Ramos (cell line): Measurements from ENCODE around the gene NCOA1.
"Not testable (repeated sequence)": the region's sequence is repeated elsewhere in the genome, so short reads cannot be mapped to it uniquely, and the experiment has no call there.

Source experiments
- in situ Hi-C: fragments of 300-500 bp; cut with MboI; formaldehyde crosslinking; loops from one replicate; pipeline ENCODE4 v1.14.3; 2022; ENCODE audit warnings: low sequenced_read_pairs; ENCODE audit not compliant: unreplicated experiment

NCOA1 gene

DNA sequence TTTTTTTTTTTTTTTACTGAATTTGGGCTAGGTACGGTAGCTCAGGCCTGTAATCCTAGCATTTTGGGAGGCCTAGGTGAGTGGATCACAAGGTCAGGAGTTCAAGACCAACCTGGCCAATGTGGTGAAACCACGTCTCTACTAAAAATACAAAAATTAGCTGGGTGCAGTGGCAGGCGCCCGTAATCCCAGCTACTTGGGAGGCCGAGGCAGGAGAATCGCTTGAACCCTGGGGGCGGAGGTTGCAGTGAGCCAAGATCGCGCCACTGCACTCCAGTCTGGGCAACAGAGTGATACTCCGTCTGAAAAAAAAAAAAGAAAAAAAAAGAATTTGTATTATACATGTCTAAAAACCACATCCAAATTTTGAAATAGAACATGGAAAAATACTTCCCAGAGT, 78.5 kb downstream of the NCOA1 start:
- in situ Hi-C loops = not testable (repeated sequence)

DNA sequence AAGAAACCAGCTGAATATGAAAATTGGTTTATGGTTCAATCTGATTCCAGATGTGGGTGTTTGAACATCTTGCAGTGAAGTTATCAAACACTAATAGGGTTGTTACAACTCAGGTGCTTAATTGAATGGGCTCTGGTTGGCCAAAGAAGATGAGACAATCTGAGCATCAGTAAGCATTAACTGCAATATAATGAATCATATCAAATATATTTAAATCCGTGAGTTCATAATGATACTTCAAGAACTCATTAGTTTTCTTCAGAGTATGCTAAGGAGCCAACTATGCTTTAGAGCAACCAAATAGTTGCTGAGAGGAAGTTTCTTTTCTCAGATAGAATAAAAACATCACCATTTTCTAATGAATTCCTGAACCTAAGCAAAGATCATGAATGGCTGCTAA, 79.2 kb downstream of the NCOA1 start:
- in situ Hi-C loops = no loop called here

DNA sequence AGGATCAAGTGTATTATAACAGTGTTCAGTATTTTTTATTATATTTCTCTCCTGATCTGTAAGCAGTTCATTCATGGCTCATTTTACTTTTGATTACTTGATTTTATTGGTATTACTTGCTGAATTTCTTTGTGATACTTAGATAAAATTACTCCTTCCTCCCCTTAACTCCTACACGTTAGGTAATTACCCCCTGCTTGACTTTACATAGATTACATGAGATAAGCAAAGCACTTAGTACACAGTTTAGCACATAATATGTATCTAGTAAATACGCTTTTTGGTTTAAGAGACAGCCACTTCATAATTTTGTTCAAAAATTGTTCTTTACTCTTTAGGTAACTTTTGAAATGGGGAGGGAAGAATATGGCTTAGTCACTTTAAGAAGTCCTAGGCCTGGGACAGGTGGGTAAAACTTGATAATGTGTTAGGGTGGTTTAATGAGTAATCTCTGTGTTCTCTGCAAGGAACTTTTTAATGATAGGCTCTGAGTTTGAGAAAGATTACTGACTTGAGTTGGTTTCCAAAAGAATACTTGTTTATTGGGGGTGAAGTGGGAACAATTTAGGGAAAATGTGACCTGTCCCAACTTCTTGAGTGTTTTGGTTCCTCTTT, 80.9 kb downstream of the NCOA1 start:
- in situ Hi-C loops = no loop called here

DNA sequence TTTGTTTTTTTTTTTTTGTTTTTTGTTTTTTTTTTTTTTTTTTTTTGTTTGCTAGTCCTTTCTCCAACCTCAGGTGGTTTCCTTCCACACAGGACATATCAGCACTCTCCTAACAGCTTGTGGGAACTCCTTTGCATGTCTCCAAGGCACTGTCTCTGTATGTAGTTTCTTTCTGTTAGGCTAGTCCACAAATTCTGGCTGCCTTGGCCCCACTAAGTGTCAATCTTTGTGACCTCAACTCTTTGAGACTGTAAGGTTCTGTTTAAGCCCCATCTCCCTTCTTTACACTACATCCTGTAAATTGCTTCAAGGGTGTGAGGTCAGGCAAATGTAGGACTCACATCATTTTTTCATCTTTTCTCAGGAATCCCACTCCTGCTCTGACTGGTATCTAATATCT, 85.1 kb downstream of the NCOA1 start:
- in situ Hi-C loops = no loop called here

DNA sequence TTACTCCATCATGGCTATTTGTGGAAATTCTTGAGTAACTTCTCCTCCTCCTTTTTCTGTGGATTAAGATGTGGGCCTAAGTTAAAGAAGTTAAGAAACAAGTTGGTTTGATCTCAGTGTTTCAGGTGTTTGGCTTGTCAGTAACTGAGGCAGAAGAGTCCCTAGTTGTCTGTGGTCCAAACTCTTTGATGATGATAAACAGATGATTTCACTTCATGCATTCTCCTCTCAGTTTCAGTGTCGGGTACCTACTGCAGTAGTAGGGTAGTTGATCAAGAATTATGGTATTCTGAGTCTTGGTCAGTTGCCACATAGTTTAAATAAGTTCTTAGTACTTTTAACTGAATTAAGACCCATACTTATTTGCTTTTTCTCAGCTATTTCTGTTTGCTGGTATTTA, 85.6 kb downstream of the NCOA1 start:
- in situ Hi-C loops = no loop called here

DNA sequence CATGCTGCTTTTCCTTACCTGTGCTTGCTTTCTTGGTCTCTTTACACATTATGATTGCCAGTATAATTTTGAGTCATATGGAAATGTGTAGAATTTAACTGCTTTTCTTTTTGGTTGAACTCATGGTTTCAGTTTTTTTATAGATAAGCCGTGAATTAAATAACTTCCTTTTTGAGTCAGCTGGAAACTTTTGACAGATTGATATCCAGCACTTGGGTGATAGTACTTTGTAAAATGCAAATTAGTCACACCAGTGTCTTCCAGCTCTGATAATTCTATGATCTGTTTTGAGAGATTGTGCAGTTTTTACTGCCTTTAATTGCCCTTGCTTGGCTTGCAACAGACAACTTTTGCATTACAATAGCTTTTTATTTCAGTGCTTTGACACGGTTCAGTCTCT, 86.4 kb downstream of the NCOA1 start:
- in situ Hi-C loops = no loop called here

DNA sequence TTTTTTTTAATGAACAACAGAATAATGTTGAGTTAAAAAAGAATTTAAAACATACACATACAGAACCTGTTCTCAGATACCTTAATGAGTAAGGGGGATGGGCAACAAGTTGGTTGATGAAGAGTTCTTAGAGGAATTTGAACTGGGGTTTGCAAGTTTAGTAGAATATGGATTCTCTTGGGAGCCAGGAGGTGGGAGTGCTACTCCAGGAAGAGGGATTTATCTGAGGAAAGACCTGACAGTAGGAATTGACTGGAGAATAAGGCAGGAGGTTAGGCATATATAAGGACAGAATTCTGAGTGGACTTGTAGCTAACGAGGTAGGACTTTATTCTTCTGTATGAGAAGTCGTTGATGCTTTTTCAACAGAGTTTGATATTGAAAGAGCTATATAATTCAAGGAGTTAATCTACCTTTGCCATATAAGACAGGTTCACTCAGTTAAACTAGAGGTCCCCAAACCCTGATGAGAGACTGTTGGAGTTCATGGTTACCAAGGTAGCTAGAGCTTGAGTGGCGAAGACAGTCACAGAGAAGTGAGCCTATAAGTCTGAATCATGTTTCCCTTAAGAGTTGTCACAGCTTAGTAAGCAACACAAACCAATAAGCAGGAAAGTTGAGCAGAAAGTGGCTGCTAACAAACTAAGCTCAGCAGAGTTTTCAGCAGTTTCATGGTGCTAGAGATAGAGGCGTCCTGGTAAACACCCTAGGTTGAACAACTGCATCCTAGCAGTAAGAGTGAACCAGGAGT, 88.2 kb downstream of the NCOA1 start:
- in situ Hi-C loops = no loop called here

DNA sequence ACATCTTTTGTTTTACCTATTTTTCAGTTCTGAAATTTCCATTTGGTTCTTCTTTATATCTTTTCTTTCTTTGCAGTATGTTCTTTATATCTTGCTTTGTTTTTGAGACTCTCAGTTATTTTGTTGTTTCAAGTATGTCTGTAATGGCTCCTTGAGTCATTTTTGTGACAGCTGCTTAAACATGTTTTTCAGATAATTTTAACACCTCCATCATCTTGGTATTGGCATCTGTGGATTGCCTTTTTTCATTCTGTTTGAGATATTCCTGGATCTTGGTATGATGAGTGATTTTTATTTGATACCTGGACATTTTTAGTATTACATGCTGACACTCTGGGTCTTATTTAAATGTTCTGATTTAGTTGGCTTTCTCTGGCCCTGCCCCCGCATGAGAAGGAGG, 89.5 kb downstream of the NCOA1 start:
- in situ Hi-C loops = no loop called here

DNA sequence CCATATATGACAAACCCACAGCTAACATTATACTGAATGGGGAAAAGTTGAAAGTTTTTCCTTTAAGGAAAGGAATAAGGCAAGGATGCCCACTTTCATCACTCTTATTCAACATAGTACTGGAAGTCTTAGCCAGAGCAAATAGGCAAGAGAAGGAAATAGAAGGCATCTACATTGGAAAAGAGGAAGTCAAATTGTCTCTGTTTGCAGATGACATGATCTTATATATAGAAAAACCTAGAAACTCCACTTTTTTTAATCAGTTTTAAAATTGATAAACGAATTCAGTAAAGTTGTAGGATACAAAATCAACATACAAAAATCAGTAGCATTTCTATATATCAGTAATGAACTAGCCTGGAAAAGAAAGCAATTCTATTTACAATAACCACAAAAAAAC, 90.9 kb downstream of the NCOA1 start:
- in situ Hi-C loops = not testable (repeated sequence)

DNA sequence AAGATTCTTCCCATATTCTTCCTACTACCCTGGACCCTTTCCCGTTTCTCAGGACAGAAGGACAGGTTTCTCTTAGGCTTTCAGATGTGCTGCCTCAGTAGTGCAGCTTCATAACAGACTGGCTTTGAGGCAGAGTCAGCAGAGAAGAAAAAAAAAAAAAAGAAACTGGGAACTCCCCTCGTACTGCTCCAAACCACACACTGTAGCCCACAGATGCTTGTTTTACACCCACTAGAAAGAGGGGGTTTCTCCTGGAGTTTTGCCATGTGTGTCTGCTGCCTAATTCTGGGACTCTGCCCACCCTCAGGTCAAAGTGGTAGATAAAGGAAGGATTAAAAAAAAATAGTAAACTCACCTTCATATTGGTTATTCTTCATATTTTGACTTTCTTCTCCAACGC, 95.9 kb downstream of the NCOA1 start:
- in situ Hi-C loops = no loop called here

DNA sequence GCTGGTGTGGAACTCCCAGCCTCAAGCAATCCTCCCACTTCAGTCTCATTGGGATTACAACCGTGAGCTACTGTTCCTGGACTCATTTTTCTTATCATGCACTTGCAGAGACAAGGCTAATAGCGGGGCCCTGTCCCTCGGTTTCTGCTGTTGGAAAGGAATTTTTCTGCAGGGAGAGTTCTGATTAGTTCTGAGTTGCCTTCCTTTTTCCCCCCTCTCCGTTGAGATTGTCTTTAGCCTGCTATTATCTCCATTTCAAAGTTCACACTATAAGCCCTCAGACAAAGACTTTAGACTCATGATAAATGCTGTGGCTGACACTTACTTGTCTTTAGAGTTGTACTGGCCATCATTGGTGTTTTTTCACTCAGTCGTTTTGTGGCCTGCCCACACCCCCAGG, 97.2 kb downstream of the NCOA1 start:
- in situ Hi-C loops = no loop called here

DNA sequence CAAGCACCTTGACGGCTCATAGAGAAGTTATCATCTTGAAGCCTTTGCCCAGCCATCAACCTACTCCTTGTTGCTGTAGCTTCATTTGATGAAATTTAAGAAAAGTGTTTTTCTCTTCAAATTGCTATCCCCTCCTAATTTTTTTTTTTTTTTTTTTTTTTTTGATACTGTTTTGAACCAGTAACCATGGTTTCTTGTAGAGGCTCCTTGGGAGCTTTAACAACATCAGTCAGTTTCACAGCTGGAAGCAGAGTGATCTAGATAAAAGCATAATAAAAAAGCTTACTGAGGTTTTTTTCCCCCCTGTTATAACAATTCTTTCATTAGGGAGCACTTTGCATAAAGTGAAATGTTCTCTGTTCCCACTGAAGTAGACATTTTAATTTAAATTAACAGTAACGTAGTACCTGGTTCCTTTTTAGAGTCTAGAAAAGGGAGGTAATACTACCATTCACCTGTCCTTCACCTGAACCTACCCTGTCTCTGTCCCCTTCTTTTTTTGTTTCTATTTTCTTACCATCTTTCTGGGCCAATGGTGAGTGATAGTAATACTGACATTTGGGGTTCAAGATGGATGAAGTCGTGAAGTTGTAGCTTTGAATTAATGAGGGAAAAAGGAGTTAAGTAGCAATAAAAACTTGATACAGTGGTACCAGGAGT, 101.5 kb downstream of the NCOA1 start:
- in situ Hi-C loops = no loop called here

DNA sequence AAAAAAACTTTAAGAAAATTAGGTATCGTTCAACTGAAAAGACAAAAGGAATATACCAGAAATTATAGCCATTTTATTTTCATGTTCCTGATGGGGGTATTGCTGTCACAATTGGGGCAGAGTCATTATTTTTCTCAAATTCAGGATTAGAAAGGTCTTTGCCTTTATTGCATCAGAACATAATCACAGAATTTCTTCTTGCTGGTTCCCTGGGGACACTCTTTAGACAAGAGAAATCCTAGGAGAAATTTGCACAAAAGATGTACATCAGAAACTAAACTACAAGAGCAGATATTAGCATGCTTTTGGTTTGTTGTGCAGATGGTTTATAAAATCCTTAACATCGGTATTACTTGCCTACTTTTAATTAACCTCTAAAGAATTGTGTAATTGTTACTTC, 103.2 kb downstream of the NCOA1 start:
- in situ Hi-C loops = no loop called here

DNA sequence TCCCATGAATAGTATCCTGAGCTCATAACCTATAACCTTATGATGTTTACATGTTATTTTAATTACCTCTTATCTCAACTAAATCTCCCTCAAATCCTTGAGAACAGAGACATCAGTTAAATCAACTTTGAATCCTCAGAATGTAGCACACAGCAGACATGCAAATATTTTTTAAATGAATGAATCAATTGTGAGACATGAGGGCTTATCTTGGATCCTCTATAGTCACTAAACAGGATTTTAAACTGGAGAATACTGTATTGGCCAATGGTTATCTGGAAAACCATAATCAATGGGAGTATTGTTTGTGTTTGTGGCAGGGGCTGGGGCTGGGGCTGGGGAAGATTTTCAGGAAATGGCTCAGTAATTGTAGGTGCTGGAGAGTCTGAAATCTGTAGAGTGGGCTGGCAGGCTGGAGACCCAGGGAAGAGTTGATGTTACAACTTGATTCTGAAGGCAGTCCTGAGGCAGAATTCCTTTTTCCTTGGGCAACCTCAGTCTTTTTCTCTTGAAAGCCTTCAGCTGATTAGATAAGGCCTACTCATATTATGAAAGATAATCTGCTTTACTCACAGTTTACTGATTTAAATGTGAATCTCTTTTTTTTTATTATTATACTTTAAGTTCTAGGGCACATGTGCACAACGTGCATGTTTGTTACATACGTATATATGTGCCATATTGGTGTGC, 106.3 kb downstream of the NCOA1 start:
- in situ Hi-C loops = no loop called here

DNA sequence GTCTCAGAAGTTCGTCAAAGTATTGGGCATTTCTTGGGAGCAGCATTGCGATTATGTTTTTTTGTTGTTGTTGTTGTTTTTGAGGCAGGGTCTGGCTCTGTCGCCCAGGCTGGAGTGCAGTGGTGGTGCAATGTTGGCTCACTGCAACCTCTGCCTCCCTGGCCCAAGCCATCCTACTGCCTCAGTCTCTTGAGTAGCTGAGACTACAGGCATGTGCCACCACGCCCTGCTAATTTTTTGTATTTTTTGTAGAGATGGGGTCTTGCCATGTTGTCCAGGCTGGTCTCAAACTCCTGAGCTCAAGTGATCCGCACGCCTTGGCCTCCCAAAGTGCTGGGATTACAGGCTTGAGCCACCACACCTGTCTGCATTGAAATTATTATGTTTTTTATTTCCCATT, 109.1 kb downstream of the NCOA1 start:
- in situ Hi-C loops = not testable (repeated sequence)

DNA sequence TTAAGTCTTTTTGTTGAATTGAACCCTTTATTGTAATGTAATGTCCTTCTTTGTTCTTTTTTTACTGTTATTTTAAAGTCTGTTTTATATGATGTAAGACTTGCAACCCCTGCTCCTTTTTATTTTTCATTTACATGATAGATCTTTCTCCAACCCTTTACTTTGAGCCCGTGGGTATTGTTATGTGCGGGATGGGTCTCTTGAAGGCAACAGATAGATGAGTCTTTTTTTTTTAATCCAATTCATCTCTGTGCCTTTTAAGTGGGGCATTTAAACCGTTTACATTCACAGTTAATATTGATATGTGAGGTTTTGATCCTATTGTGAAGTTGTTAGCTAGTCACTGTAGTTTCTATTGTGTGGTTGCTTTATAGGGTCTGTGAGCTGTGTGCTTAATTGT, 120.6 kb downstream of the NCOA1 start:
- in situ Hi-C loops = loop anchor here (5.0 kb wide), 1 partner anchor 216 kb away; no protein-coding TSS in a partner anchor

DNA sequence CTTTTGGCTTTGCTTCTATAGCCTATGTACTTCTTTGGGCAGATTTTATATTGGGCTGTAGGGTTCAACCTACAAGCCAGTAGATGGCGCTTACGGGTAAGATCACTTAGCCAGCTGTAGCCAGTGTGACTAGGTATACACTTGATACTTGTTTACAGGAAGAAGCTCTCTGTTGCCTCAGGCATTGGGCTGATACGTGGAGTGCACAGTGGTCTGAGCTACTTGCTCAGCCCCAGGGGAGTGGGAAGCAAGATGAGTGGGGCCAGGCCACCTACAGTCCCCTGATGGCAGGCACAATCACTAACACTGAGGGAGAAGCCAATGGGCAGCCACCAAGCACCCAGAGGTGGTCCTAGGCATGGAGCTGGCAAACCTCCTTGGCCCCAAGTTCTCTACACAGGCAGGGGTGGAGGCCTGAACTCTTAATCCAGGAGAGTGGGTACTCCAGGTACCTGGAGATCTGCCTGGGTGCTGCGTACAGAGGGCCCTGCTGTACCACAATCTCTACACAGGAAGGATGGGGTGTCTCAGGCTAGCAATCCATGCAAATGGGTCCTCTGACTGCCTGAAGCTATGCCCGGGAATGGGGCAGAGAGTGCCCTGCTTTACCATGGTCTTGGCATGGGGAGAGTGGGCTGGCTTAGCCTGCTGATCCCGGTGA, 122.2 kb downstream of the NCOA1 start:
- in situ Hi-C loops = loop anchor here (5.0 kb wide), 1 partner anchor 214 kb away; no protein-coding TSS in a partner anchor

DNA sequence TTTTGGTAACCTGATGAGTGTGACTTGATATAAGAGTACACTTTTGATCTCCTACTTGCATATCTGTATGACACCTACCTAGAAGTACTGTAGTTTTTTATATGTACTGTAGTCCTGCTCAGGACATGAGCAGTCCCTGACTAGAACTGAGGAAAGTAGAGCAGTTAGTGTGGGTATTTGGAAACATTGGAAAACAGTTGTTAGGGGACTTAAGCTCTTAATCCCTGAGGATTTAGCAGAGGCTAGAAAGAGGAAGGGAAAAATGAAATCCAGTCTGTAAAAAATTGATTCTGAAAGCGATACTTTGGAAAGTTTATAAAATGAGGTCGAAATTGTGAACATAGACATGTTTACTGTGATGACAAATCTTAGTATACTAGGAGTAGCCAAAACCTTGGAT, 125.6 kb downstream of the NCOA1 start:
- in situ Hi-C loops = no loop called here

DNA sequence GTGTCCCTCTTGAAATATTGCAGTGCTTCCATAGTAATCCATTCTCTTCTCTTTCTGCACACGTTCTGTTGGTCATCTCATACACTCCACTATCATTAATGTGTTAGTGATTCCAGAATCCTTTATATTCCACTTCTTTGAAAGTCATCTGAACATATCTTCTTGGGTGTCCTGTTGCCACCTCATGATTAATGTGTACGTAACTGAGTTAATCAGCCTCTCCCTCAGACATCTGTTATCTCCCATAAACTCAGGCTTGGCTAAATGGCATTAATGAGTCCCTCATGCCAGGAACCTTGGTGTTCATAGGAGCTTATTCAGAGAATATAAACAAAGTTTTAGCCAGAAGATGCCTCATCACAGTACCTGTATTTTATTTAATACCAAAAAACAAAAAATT, 126.4 kb downstream of the NCOA1 start:
- in situ Hi-C loops = no loop called here

DNA sequence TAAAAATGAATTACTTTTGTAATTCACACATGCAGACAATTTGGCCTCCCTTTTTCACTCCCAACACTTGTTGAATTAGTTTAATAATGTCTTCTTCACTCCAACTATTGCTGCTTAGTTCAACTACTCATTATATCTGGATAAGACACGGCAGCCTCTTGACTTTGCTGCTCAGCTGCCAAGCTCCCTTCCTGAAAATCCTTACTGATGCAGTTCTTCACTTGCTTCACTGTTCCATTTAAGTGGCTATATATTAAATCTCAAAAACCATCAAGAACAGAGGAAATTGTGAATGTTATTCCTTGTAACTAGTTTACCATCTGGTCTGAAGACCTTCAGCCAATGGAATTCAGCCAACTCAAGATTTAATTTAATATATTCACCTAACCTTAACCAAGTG, 127.1 kb downstream of the NCOA1 start:
- in situ Hi-C loops = no loop called here
